Non-pigmented ciliary epithelial cell (primary cell): ENCODE measurements around the gene ARHGAP42.

Experiments used
- DNase-seq: peaks from one replicate; pipeline ENCODE4 v3.0.0-alpha.2; 2010; ENCODE audit warnings: low read depth

Gene ARHGAP42

GRCh38 chr11:100922121-100922520 lies 235.0 kb downstream of the ARHGAP42 start:
- no peak for DNase-seq

GRCh38 chr11:100923555-100923954 lies 236.5 kb downstream of the ARHGAP42 start:
- DNase-seq = no peak

GRCh38 chr11:100925935-100926334 lies 238.8 kb downstream of the ARHGAP42 start:
- DNase-seq = no peak

- no peak for DNase-seq
Observed at GRCh38 chr11:100927579-100927978, 240.5 kb downstream of the ARHGAP42 start.

- DNase-seq = no peak
Observed at GRCh38 chr11:100928426-100928825, 241.3 kb downstream of the ARHGAP42 start.

GRCh38 chr11:100929377-100929776 lies 242.3 kb downstream of the ARHGAP42 start:
- DNase-seq = no peak

- no peak for DNase-seq
Observed at GRCh38 chr11:100930185-100930778, 243.2 kb downstream of the ARHGAP42 start.

- no peak for DNase-seq
Observed at GRCh38 chr11:100932474-100933100, 245.5 kb downstream of the ARHGAP42 start.

- no peak for DNase-seq
Observed at GRCh38 chr11:100936781-100937180, 249.7 kb downstream of the ARHGAP42 start.

GRCh38 chr11:100939571-100939970 lies 252.5 kb downstream of the ARHGAP42 start:
- no peak for DNase-seq

- DNase-seq = no peak
Observed at GRCh38 chr11:100940111-100940510, 253.0 kb downstream of the ARHGAP42 start.

GRCh38 chr11:100941033-100941432 lies 253.9 kb downstream of the ARHGAP42 start:
- no peak for DNase-seq

GRCh38 chr11:100942016-100942415 lies 254.9 kb downstream of the ARHGAP42 start:
- no peak for DNase-seq

GRCh38 chr11:100948936-100949335 lies 261.8 kb downstream of the ARHGAP42 start:
- DNase-seq = no peak

- DNase-seq = no peak
Observed at GRCh38 chr11:100949443-100949842, 262.4 kb downstream of the ARHGAP42 start.

GRCh38 chr11:100955318-100955717 lies 268.2 kb downstream of the ARHGAP42 start:
- DNase-seq = no peak

- no peak for DNase-seq
Observed at GRCh38 chr11:100956351-100956750, 269.3 kb downstream of the ARHGAP42 start.

GRCh38 chr11:100957499-100957898 lies 270.4 kb downstream of the ARHGAP42 start:
- DNase-seq = no peak

GRCh38 chr11:100961633-100962032 lies 274.5 kb downstream of the ARHGAP42 start:
- no peak for DNase-seq

GRCh38 chr11:100963375-100963774 lies 276.3 kb downstream of the ARHGAP42 start:
- no peak for DNase-seq

- DNase-seq = no peak
Observed at GRCh38 chr11:100964435-100964834, 277.3 kb downstream of the ARHGAP42 start.

- no peak for DNase-seq
Observed at GRCh38 chr11:100965346-100965745, 278.3 kb downstream of the ARHGAP42 start.

- no peak for DNase-seq
Observed at GRCh38 chr11:100966366-100966765, 279.3 kb downstream of the ARHGAP42 start.

GRCh38 chr11:100969008-100969407 lies 281.9 kb downstream of the ARHGAP42 start:
- DNase-seq = no peak
